DND-41 (cell line): Measurements from ENCODE around the gene SURF2.
A peak's percentile ranks its signal among the peaks of the same experiment; 100 is the strongest.

Experiments
- EZH2 ChIP-seq: IDR thresholded peaks from 3 replicates; pipeline ENCODE4 v1.6.1; 2012; ENCODE audit warnings: borderline replicate concordance, low read depth, mild to moderate bottlenecking, moderate library complexity, low read length, inconsistent platforms; ENCODE audit not compliant: severe bottlenecking
- TF ChIP-seq, protein P1 (sequence below): IDR thresholded peaks from 2 replicates; pipeline ENCODE4 v1.5.1; 2012; ENCODE audit warnings: borderline replicate concordance, low read length, moderate library complexity, mild to moderate bottlenecking; ENCODE audit not compliant: poor library complexity, severe bottlenecking; ENCODE audit errors: extremely low read depth

GRCh38 chr9:133342570-133342969, 13.8 kb upstream of the SURF2 start:
- TF ChIP-seq, protein P1, sequence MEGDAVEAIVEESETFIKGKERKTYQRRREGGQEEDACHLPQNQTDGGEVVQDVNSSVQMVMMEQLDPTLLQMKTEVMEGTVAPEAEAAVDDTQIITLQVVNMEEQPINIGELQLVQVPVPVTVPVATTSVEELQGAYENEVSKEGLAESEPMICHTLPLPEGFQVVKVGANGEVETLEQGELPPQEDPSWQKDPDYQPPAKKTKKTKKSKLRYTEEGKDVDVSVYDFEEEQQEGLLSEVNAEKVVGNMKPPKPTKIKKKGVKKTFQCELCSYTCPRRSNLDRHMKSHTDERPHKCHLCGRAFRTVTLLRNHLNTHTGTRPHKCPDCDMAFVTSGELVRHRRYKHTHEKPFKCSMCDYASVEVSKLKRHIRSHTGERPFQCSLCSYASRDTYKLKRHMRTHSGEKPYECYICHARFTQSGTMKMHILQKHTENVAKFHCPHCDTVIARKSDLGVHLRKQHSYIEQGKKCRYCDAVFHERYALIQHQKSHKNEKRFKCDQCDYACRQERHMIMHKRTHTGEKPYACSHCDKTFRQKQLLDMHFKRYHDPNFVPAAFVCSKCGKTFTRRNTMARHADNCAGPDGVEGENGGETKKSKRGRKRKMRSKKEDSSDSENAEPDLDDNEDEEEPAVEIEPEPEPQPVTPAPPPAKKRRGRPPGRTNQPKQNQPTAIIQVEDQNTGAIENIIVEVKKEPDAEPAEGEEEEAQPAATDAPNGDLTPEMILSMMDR = peak; percentile 33
- no peak for TF ChIP-seq EZH2
